Activated CD8-positive, alpha-beta T cell treated with anti-CD3 and anti-CD28 coated beads, Interleukin-2, amount 10 ng/mL, durations not matched to agents 7 days and 5 days (primary cell): ENCODE data around the gene IFT74. TPM values are rescaled to one million over a fixed set of nuclear protein-coding genes. Genes with fewer than 3 reads are reported as not detected.

ENCODE experiments used
- ATAC-seq: fragments of 150-1000 bp; cut with Tn5 transposase; one replicate; pipeline ENCODE4 v1.10.0; 2021; ENCODE audit warnings: moderate library complexity
- CTCF ChIA-PET: fragments of 350-600 bp; sonication (Branson Sonifier 250); formaldehyde crosslinking; loops from one replicate; lab custom pipeline; 2021; ENCODE audit warnings: antibody characterized with exemption; lab: Charles Lee
- POLR2A ChIA-PET: fragments of 350-600 bp; sonication (Branson Sonifier 250); formaldehyde crosslinking; loops from one replicate; lab custom pipeline; 2021; ENCODE audit warnings: antibody characterized with exemption; lab: Charles Lee
- DNase-seq: peaks from one replicate; pipeline ENCODE4 v3.0.0-alpha.2; 2020
- H3K27ac Mint-ChIP-seq: one replicate; pipeline ENCODE4 v1.8.0; 2021; ENCODE audit warnings: mild to moderate bottlenecking, mixed read lengths
- H3K27me3 Mint-ChIP-seq: one replicate; pipeline ENCODE4 v1.8.0; 2021; ENCODE audit warnings: low read depth, mixed read lengths
- H3K36me3 Mint-ChIP-seq: one replicate; pipeline ENCODE4 v1.8.0; 2021; ENCODE audit warnings: low read depth, mixed read lengths
- H3K4me1 Mint-ChIP-seq: one replicate; pipeline ENCODE4 v1.8.0; 2021; ENCODE audit warnings: low read depth, mixed read lengths
- H3K4me3 Mint-ChIP-seq: one replicate; pipeline ENCODE4 v1.8.0; 2021; ENCODE audit warnings: mild to moderate bottlenecking, mixed read lengths
- H3K9me3 Mint-ChIP-seq: one replicate; pipeline ENCODE4 v1.8.0; 2022; ENCODE audit warnings: mixed read lengths; ENCODE audit not compliant: insufficient read depth
- total RNA-seq, 2 experiments: library from RNA; stranded (reverse); gene quantifications; one replicate each; pipeline ENCODE4 v1.2.3, GENCODE V29; 2021

Gene IFT74
- total RNA-seq = 1 to 10 TPM; 5.7 to 6.5 TPM

DNA sequence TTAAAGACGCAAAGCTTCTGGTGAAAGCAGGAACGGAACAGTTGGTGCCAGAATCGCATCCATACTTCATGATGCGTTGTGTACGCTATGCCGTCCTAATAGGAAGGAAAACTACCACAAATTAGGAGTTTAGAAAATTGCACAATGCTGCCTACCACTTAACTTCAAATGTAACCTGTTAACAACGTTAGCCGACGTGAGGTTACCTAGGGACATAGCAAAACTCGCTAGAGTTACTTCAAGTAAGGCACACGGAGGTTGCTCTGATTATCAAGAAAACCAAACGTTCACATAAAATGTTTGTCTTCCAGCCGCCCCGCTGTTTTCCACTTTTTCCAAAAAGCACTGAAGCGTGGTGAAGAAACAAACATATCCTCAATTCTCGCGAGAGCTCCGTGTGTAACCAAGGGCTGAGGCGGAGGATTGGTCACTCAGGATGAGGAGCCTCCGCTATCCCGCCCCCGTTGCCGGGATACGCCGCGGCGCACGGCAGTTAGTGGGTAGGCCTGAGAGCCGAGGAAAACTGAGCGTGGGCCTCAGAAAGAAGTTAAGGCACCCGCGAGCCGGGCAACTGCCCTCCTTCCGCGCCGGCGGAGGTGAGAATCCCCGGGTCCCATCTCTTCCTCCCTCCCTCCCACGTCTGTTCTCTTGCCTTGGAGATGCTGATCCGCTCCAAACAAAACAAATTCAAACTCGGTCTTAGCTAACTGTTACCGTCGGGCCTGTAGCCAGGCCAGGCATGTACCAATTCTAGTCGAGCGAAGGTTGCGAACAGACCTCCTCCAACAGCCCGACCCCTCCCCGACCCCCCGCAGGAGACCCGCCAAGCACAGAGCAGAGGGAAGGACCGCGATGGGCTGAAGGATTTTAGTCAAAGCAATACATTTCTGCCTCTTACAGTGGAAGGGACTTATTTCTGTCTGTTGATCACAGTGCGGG lies at the start of gene IFT74:
IFT74 (plus strand) TSS at position 492 of the 939 bp plus-strand sequence. CDS start 5,556 bp downstream, outside the sequence.
- ChIA-PET CTCF (interaction anchor here (1.5 to 3.1 kb wide), 3 partner anchors 9 to 64 kb away, joined by 3 to 21 read pairs (median 9); partner anchors contain the start of genes CAAP1 and PLAA), POLR2A (interaction anchor here (0.7 to 2.7 kb wide), 7 partner anchors 9 to 77 kb away, joined by 3 to 36 read pairs (median 3); partner anchors contain the start of genes CAAP1 and PLAA)
- Mint-ChIP-seq H3K4me1 (peaks cover 33% of the 10 kb centered on the region), H3K4me3 (peak within 1 kb of the TSS; percentile 83), H3K27ac (peak within 1 kb of the TSS; percentile 84), H3K36me3 (no peaks in the 10 kb centered on the region), H3K9me3 (no peaks in the 10 kb centered on the region), H3K27me3 (no peaks in the 10 kb centered on the region)
- peak; percentile 96 for DNase-seq
- ATAC-seq = peak; percentile 100

DNA sequence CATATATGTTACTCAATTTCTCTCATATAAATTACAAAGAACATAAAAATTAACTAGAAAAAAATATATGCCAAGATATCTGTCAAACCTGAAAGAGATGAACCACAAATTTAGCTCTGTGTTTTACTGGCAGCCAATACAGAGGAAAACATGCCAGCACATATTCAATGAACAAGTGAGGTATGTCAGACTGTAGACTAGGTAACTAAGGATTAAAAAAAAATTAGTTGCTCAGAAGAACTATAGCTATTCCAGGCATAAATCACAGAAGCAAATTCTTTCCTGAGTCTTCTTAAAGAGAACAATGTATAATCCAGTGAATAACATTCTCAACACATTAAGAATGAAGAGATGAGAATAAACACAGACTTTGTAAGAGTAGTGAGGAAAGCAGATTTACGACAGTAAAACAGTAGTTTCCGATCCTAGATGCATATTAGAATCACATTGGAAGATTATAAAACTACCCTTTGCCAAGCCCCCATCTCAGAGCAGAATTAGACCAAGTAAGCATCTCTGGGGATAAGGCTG lies 43.0 kb upstream of the IFT74 start:
- no peak for DNase-seq
- ATAC-seq = no peak
- no peak overlapping the region for H3K4me3 Mint-ChIP-seq
- CTCF ChIA-PET = interaction anchor here (1.3 kb wide), 1 partner anchor 63 kb away, joined by 3 read pairs; no protein-coding TSS in a partner anchor
- POLR2A ChIA-PET = no interaction called here
- no peaks in the 10 kb centered on the region for H3K4me1 Mint-ChIP-seq
- H3K36me3 Mint-ChIP-seq = peaks cover 47% of the 10 kb centered on the region
- no peaks in the 10 kb centered on the region for H3K27me3 Mint-ChIP-seq
- no peaks in the 10 kb centered on the region for H3K9me3 Mint-ChIP-seq
- no peak overlapping the region for H3K27ac Mint-ChIP-seq

DNA sequence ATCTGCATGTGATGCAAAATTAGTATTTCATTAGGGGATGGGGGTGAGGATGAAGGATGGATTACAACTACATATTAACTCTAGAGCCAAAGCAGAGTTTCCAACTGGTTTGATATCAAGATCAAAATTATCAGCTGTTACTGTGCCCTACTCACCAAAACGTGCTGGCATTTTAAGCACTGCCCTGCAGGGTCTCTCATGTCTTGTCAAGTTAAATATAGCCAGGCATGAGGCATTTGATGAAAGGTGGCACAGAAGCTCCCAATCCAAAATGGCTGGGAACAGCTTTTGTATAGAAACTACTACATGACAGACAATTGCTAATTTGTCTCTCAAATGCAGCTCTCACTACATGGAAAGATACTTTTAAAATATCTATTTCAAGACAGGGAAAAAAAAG lies 36.5 kb upstream of the IFT74 start:
- Mint-ChIP-seq H3K27ac (no peak overlapping the region), H3K9me3 (no peaks in the 10 kb centered on the region), H3K4me3 (no peak overlapping the region), H3K4me1 (no peaks in the 10 kb centered on the region), H3K36me3 (peaks cover 71% of the 10 kb centered on the region), H3K27me3 (no peaks in the 10 kb centered on the region)
- ChIA-PET CTCF (no interaction called here), POLR2A (no interaction called here)
- no peak for ATAC-seq
- no peak for DNase-seq

DNA sequence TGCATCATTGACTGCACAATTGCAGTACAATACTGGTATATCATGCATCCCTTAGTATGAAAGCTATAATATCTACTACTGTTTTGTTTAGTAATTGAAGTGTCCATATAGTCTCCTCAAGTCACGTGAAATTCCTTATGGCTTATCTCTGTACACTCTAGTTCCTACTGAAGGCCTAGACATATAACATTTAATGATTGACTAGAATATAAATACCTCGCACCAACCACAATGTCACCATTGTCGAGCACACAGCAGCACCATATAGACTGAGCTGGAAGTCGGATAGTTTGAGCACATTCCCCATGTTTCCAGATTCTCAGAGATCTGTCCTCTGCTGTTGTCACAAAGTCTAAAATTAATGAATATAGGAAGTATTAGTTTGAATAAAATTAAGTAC lies 30.6 kb upstream of the IFT74 start:
- H3K4me1 Mint-ChIP-seq = no peaks in the 10 kb centered on the region
- peaks cover 53% of the 10 kb centered on the region for H3K36me3 Mint-ChIP-seq
- no peak overlapping the region for H3K4me3 Mint-ChIP-seq

DNA sequence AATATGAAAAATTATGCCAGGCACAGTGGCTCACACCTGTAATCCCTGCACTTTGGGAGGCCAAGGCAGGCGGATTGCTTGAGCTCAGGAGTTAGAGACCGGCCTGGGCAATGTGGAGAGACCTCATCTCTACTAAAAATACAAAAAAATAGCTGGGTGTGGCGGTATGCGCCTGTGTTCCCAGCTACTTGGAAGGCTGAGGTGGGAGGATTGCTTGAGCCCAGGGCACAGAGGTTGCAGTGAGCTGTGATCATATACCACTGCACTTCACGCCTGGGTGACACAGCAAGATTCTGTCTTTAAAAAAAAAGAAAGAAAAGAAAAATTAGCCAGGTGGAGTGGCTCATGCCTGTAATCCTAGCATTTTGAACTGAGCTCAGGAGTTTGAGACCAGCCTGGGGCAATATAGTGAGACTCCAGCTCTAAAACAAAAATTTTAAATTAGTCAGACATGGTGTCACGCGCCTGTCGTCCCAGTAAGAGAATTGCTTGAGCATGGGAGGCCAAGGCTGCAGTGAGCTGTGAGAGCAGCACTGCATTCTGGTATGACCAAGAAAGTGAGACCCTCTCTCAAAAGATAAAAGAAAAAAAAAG lies 27.2 kb upstream of the IFT74 start:
- H3K27ac Mint-ChIP-seq = no peak overlapping the region
- peaks cover 38% of the 10 kb centered on the region for H3K36me3 Mint-ChIP-seq
- DNase-seq = no peak
- no peaks in the 10 kb centered on the region for H3K4me1 Mint-ChIP-seq
- ChIA-PET CTCF (interaction anchor here (1.3 kb wide), 1 partner anchor 10 kb away, joined by 3 read pairs; no protein-coding TSS in a partner anchor), POLR2A (interaction anchor here (1.5 kb wide), 1 partner anchor 18 kb away, joined by 4 read pairs; the partner anchor contains the start of gene PLAA)
- no peak for ATAC-seq
- no peak overlapping the region for H3K4me3 Mint-ChIP-seq
- H3K27me3 Mint-ChIP-seq = no peaks in the 10 kb centered on the region
- H3K9me3 Mint-ChIP-seq = no peaks in the 10 kb centered on the region

More for the DNA sequence above, 30.6 kb upstream of the IFT74 start:
- H3K27ac Mint-ChIP-seq = no peak overlapping the region
- ATAC-seq = no peak
- ChIA-PET POLR2A (no interaction called here), CTCF (no interaction called here)
- DNase-seq = no peak
- H3K27me3 Mint-ChIP-seq = no peaks in the 10 kb centered on the region
- no peaks in the 10 kb centered on the region for H3K9me3 Mint-ChIP-seq

DNA sequence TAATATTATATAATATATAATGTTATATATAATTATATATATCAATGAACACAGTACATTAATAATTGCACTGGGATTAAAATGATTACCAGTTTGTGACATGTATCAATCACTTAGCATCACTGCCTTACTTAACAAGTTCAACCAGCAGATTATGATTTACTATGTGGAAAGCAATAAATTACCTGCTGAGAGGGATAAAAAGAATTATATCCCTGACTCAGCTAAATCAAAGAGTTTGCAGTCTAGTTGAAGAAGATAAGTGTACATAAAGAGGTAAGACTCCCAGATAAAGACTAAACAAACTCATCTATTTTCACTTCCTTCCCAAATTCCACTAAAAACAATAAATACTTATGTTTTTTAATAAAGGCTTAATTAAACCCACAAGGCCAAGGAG lies 20.4 kb upstream of the IFT74 start:
- H3K4me3 Mint-ChIP-seq = no peak overlapping the region
- ChIA-PET CTCF (no interaction called here), POLR2A (no interaction called here)
- peaks cover 26% of the 10 kb centered on the region for H3K4me1 Mint-ChIP-seq
- ATAC-seq (no peak), DNase-seq (no peak)
- no peaks in the 10 kb centered on the region for H3K27me3 Mint-ChIP-seq
- peaks cover 5% of the 10 kb centered on the region for H3K9me3 Mint-ChIP-seq
- no peak overlapping the region for H3K27ac Mint-ChIP-seq
- H3K36me3 Mint-ChIP-seq = peaks cover 38% of the 10 kb centered on the region

DNA sequence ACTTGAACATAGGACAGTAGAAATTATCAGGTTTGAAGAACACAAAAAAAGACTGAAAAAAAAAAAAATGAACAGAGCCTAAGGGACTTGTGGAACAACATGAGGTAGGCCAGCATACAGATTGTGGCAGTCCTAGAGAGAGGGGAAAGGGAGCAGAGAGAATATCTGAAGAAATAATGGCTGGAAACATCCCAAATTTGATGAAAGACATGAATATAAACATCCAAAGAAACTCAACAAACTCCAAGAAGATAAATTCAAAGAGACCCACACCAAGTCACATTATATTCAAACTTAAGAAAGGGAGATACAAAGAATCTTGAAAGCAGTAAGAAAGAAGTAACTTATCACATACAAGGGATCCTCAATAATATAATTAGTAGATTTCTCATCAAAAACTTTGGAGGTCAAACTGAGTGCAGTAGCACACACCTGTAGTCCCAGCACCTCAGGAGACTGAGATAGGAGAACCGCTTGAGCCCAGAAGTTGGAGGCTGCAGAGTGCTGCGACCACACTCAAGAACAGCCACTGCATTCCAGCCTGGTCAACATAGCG lies 18.3 kb upstream of the IFT74 start:
- no peak for DNase-seq
- H3K27me3 Mint-ChIP-seq = no peaks in the 10 kb centered on the region
- CTCF ChIA-PET = no interaction called here
- no peak overlapping the region for H3K4me3 Mint-ChIP-seq
- H3K27ac Mint-ChIP-seq = no peak overlapping the region
- H3K36me3 Mint-ChIP-seq = peaks cover 39% of the 10 kb centered on the region
- peaks cover 5% of the 10 kb centered on the region for H3K9me3 Mint-ChIP-seq
- peaks cover 40% of the 10 kb centered on the region for H3K4me1 Mint-ChIP-seq
- ATAC-seq = no peak
- POLR2A ChIA-PET = interaction anchor here (1.2 kb wide), 1 partner anchor 9 kb away, joined by 6 read pairs; the partner anchor contains the start of gene PLAA

DNA sequence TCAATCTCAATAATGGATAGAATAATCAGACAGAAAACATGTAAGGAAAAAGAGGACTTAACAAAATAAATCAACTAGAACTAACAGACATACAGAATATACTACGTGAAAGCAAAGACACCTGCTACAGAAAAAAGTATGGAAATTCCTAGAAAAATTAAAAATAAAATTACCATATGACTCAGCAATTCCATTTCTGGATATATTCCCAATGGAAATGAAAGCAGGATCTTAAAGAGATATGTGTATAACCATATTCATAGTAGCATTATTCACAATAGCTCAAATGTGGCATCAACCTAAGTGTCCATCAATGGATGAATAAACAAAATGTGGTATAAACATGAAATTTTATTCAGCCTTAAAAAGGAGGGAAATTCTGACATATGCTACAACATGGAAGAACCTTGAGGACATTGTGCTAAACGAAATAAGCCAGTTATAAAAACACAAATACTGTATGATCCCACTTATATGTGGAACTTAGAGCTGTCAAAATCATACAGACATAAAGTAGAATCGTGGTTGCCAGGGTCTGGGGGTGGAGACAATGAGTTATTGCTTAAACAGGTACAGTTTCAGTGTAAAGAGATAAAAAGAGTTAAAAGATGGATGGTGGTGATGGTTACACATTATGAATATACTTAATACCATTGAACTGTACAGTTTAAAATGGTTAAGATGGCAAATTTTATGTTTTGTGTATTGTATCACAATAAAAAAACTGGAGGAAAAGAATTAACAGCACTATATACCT lies 16.1 kb upstream of the IFT74 start:
- ATAC-seq = no peak
- Mint-ChIP-seq H3K4me1 (peaks cover 55% of the 10 kb centered on the region), H3K27ac (peak overlapping the region; percentile 57), H3K9me3 (peaks cover 5% of the 10 kb centered on the region), H3K36me3 (peaks cover 50% of the 10 kb centered on the region), H3K4me3 (no peak overlapping the region), H3K27me3 (no peaks in the 10 kb centered on the region)
- no peak for DNase-seq
- POLR2A ChIA-PET = no interaction called here
- CTCF ChIA-PET = no interaction called here

DNA sequence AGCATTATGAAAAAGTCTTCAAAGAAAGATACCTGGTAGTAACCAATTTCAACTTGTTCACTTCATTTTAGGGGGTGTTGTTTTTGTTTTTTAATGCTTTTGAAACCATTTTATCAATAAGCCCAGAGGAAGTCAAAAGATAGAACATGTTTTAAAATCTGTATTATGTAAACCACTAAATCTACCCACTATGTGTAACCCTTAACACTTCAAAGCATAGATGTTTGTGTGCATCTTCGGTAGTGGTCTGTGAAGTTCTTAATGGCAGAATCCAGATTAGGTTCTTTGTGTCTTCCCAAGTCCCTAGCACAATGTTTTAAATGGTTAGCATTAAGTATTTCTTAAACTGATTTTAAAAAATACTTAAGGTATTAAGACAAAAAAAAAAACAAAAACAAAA lies 15.4 kb upstream of the IFT74 start:
- H3K4me3 Mint-ChIP-seq = peak overlapping the region; percentile 25
- ATAC-seq (peak; percentile 42), DNase-seq (no peak)
- H3K27ac Mint-ChIP-seq = peak overlapping the region; percentile 57
- H3K27me3 Mint-ChIP-seq = no peaks in the 10 kb centered on the region
- peaks cover 61% of the 10 kb centered on the region for H3K4me1 Mint-ChIP-seq
- peaks cover 5% of the 10 kb centered on the region for H3K9me3 Mint-ChIP-seq
- H3K36me3 Mint-ChIP-seq = peaks cover 53% of the 10 kb centered on the region
- CTCF ChIA-PET = no interaction called here
- POLR2A ChIA-PET = no interaction called here

DNA sequence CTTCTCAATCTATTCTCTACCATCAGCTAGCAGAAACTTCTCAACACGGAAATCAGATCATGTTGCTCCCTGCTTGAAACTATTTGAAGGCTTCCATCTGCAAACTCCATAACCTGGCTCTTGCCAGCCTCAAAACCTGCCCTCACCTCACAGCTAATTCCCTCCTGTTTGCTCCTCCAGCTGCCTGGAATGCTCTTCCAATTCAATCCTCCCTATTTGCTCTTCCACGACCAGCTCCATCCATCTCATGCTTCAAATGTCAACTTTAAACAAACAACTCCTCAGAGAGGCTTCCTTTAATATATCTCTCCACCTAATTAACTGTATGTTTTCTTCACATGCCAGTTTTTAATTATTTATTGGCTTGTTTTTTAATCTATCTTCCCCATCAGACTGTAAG lies 10.6 kb upstream of the IFT74 start:
- no peak for ATAC-seq
- ChIA-PET POLR2A (interaction anchor here (0.6 to 0.9 kb wide), 4 partner anchors 9 to 57 kb away, joined by 3 to 4 read pairs (median 3); partner anchors contain the start of gene IFT74), CTCF (interaction anchor here (1.2 kb wide), 1 partner anchor 10 kb away, joined by 3 read pairs; no protein-coding TSS in a partner anchor)

More for the DNA sequence above, 10.6 kb upstream of the IFT74 start:
- Mint-ChIP-seq H3K36me3 (peaks cover 30% of the 10 kb centered on the region), H3K27ac (peak overlapping the region; percentile 100), H3K27me3 (no peaks in the 10 kb centered on the region), H3K4me3 (peak overlapping the region; percentile 96), H3K9me3 (no peaks in the 10 kb centered on the region), H3K4me1 (peaks cover 58% of the 10 kb centered on the region)
- DNase-seq = no peak
